Heart left ventricle (tissue), 16 donors: ENCODE results near the gene USP13. TPM values are rescaled to one million over a fixed set of nuclear protein-coding genes. Genes with fewer than 3 reads are reported as not detected.
A peak's percentile ranks its signal among the peaks of the same experiment; 100 is the strongest.

Experiments
- ATAC-seq, 4 donors: fragments of 200-7000 bp; cut with Tn5 transposase; one replicate each; pipeline ENCODE4 v1.9.1; 2020 to 2022; ENCODE audit warnings: moderate library complexity in 4 of 4, mild to moderate bottlenecking in 3 of 4, moderate number of reproducible peaks in 1 of 4
- DNase-seq, 5 donors: peaks; one replicate each; pipeline ENCODE4 v3.0.0-alpha.2; 2020
- H3K27ac ChIP-seq, 12 donors: fragments of 200-600 bp; sonication (generic) in 4 of 12; one replicate each; pipeline versions ENCODE4 v1.5.0 to v1.8.0; 2016 to 2022; ENCODE audit warnings: mild to moderate bottlenecking in 2 of 12
- H3K27me3 ChIP-seq, 9 donors: fragments of 200-600 bp; sonication (generic) in 2 of 9; one replicate each; pipeline versions ENCODE4 v1.5.1 to v1.8.0; 2016 to 2022; ENCODE audit warnings: mild to moderate bottlenecking in 3 of 9
- H3K36me3 ChIP-seq, 9 donors: fragments of 200-600 bp; sonication (generic) in 2 of 9; one replicate each; pipeline versions ENCODE4 v1.5.0 to v1.8.0; 2018 to 2022; ENCODE audit warnings: mild to moderate bottlenecking in 2 of 9
- H3K4me1 ChIP-seq, 12 donors: fragments of 200-600 bp; sonication (generic) in 4 of 12; one replicate each; pipeline versions ENCODE4 v1.5.0 to v1.8.0; 2016 to 2022; ENCODE audit warnings: mild to moderate bottlenecking in 3 of 12
- H3K4me3 ChIP-seq, 12 donors: fragments of 200-600 bp; sonication (generic) in 4 of 12; one replicate each; pipeline versions ENCODE4 v1.5.0 to v1.8.0; 2017 to 2022; ENCODE audit warnings: mild to moderate bottlenecking in 9 of 12, moderate library complexity in 4 of 12
- H3K9me3 ChIP-seq, 12 donors: fragments of 200-600 bp; sonication (generic) in 4 of 12; one replicate each; pipeline versions ENCODE4 v1.5.0 to v1.8.0; 2016 to 2022; ENCODE audit warnings: mild to moderate bottlenecking in 1 of 12
- CTCF ChIP-seq, 12 donors: fragments of 200-600 bp; sonication (generic) in 4 of 12; IDR thresholded peaks; one replicate each; pipeline versions ENCODE4 v1.5.0 to v1.8.0; 2018 to 2022; ENCODE audit warnings: antibody characterized with exemption in 12 of 12, mild to moderate bottlenecking in 5 of 12
- POLR2A ChIP-seq, 2 donors: fragments of 450-650 bp; IDR thresholded peaks; one replicate each; pipeline ENCODE4 v1.6.1; 2017; ENCODE audit warnings: antibody characterized with exemption in 2 of 2, mild to moderate bottlenecking in 2 of 2, moderate library complexity in 2 of 2
- WGBS, 4 donors: extraction: QIAGEN DNeasy Blood & Tissue Kit in 2 of 4; methylation state at CpG; one replicate each; pipeline versions ENCODE4 v1.1.5 to v1.1.7; 2013 to 2018; 5-methylcytosine and 5-hydroxymethylcytosine counted together
- intact Hi-C, 10 donors: fragments of 100-400 bp; cut with DNase I; formaldehyde crosslinking; loops; one replicate each; pipeline versions ENCODE4 v1.11.1 to v1.14.2; 2022
- polyA plus RNA-seq, 2 donors: library from polyadenylated mRNA; stranded (reverse); fragments of 200-250 nt; gene quantifications; one replicate each; pipeline ENCODE4 v1.2.3, GENCODE V29; 2013
- total RNA-seq, 9 donors: library from RNA; depleted of rRNA in 2 of 9; stranded (reverse); fragments of >200 nt in 2 of 9; fragmentation: NEBNext Ultra II Directional in 3 of 9; extraction: Animal tissue kit (Norgen Biotek cat#: 25700) in 3 of 9; gene quantifications; one replicate each; pipeline versions ENCODE4 v1.1.0 to v1.2.4, GENCODE V29; 2016 to 2023
- donor health status: ischemic (EF 13 %, LVEDD 7.1; RV severe dilation, severe dysfunction).
- donor health status: healthy with polysubstance abuse.
- donor health status: DM: no; HTN: yes; CAD: no.
- donor health status: DM: no; HTN: no; CAD: no.
- donor health status: ischemic (EF 25% LVEDD 6.9; RV normal size, moderate dysfunction).
- donor health status: ischemic (EF 25% LVEDD 5.7; RV mildly dilated, moderate dysfunction).
- donor health status: healthy.
- donor health status: DM: yes; HTN: yes; CAD: no.
- donor health status: ischemic (EF 35%, LVEDD 5.7; RV mildly dilated, moderate dysfunction).
- donor health status: nonischemic (EF 11% LVEDD 7.7; RV severe dilation, severe dysfunction).
- donor health status: DM: yes; HTN: yes; CAD: no.
- donor health status: PGD.
- donor health status: ischemic (EF 29% LVEDD 5.4; RV normal size, mild dysfunction).
- donor health status: nonischemic (EF 23%, LVEDD 6.1; RV moderate dilation, normal function).

Gene USP13
- total and polyA plus RNA-seq, 11 donors, result 29.2 to 287 (median 137) TPM

- peak in 2 of 4 donors; percentile 21 to 58 for ATAC-seq
- Histone ChIP-seq H3K4me3 (no peak overlapping the region), H3K9me3 (no peaks in the 10 kb centered on the region), H3K27ac (peak overlapping the region in 6 of 12 donors; percentile 6 to 68 (median 37)), H3K36me3 (no peaks in the 10 kb centered on the region), H3K27me3 (no peaks in the 10 kb centered on the region), H3K4me1 (peaks cover 3 to 75% (median 28%) of the 10 kb centered on the region in 12 donors)
- intact Hi-C loops, result loop anchor here in 3 of 10 donors (5.0 to 10.0 kb wide), 3 partner anchors 76 to 86 kb away; no protein-coding TSS in a partner anchor
- no peak for DNase-seq
- 66 to 82% (median 72%) methylated on average over 2 of the region's 2 CpGs for WGBS, 4 donors
- TF ChIP-seq POLR2A (IDR thresholded peaks at IDR 0.05), result no peak
- TF ChIP-seq CTCF (IDR thresholded peaks at IDR 0.05), result no peak
These were observed 5.8 kb downstream of the USP13 start for GRCh38 chr3:179658606-179659005.

DNA sequence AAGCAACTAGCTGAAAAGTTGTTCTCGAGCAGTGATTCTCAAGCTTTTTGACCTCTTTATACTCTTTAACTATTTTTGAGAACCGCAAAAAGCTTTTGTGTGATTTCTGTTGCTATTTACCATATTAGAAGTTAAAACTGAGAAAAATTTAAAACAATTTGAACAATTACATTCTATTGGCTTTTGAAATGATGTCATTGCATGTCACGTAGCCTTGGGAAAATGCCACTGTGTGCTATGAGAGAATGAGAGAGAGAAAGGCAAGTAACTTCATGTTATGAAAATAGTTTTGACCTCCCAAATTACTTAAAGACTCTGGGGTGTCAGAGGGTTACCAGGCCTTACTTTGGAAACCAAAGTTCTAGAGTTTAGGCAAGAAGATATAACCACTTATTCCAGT is 8.0 kb downstream of the USP13 start:
- intact Hi-C loops, result no loop called here
- H3K4me3 ChIP-seq, result no peak overlapping the region
- WGBS, 4 donors, result 70 to 83% (median 74%) methylated on average over 3 of the region's 3 CpGs

GRCh38 chr3:179661777-179662176 is 8.9 kb downstream of the USP13 start:
- no peak for ATAC-seq
- H3K4me1 ChIP-seq, result peaks cover 0 to 91% (median 38%) of the 10 kb centered on the region in 12 donors

More for the DNA sequence above, 8.0 kb downstream of the USP13 start:
- TF ChIP-seq POLR2A (IDR thresholded peaks at IDR 0.05) (no peak), CTCF (IDR thresholded peaks at IDR 0.05) (no peak)
- ATAC-seq (no peak), DNase-seq (no peak)
- H3K27me3 ChIP-seq, result no peaks in the 10 kb centered on the region
- no peaks in the 10 kb centered on the region for H3K36me3 ChIP-seq
- peak overlapping the region in 4 of 12 donors; percentile 2 to 66 (median 27) for H3K27ac ChIP-seq
- H3K9me3 ChIP-seq, result no peaks in the 10 kb centered on the region
- H3K4me1 ChIP-seq, result peaks cover 0 to 89% (median 34%) of the 10 kb centered on the region in 12 donors

GRCh38 chr3:179663093-179663492 is 10.3 kb downstream of the USP13 start:
- Histone ChIP-seq H3K36me3 (no peaks in the 10 kb centered on the region), H3K4me1 (peaks cover 0 to 95% (median 41%) of the 10 kb centered on the region in 12 donors), H3K4me3 (no peak overlapping the region), H3K27ac (peak overlapping the region in 1 of 12 donors; percentile 34), H3K27me3 (no peaks in the 10 kb centered on the region), H3K9me3 (no peaks in the 10 kb centered on the region)
- TF ChIP-seq CTCF (IDR thresholded peaks at IDR 0.05) (no peak), POLR2A (IDR thresholded peaks at IDR 0.05) (no peak)
- no peak for DNase-seq
- WGBS, 4 donors, result 85 to 96% (median 90%) methylated on average over 1 of the region's 1 CpG
- intact Hi-C loops, result no loop called here
- ATAC-seq, result no peak

More at GRCh38 chr3:179661777-179662176, 8.9 kb downstream of the USP13 start:
- H3K4me3 ChIP-seq, result no peak overlapping the region
- intact Hi-C loops, result no loop called here
- H3K27me3 ChIP-seq, result no peaks in the 10 kb centered on the region
- 63 to 72% (median 67%) methylated on average over 4 of the region's 4 CpGs for WGBS, 4 donors
- H3K36me3 ChIP-seq, result no peaks in the 10 kb centered on the region
- no peaks in the 10 kb centered on the region for H3K9me3 ChIP-seq
- DNase-seq, result no peak
- H3K27ac ChIP-seq, result peak overlapping the region in 3 of 12 donors; percentile 6 to 66 (median 12)
- TF ChIP-seq CTCF (IDR thresholded peaks at IDR 0.05), result no peak
